T1000 (cell line): ENCODE data around the gene CAPN3.

Experiments used
- DNase-seq: peaks from one replicate; lab custom pipeline; 2025; ENCODE audit warnings: mixed read lengths; lab: John Stamatoyannopoulos, UW

Gene CAPN3

DNA sequence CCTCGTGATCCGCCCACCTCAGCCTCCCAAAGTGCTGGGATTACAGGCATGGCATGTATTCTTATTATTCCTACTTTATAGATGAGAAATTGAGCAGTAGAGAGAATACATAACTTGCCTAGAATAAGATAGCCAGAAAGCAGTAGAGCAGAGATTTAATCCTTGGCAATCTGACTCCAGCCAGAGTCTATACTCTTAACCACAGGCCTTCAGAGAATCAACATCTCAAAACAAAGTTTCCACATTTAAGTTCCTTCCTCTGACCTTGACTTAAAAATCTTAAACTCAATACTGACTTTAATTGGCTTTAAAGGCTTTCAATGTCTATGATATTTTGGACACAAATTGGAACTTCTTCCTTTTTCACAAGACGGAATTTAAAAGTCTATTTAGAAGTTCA, 94.5 kb downstream of the CAPN3 start:
- DNase-seq, result no peak

DNA sequence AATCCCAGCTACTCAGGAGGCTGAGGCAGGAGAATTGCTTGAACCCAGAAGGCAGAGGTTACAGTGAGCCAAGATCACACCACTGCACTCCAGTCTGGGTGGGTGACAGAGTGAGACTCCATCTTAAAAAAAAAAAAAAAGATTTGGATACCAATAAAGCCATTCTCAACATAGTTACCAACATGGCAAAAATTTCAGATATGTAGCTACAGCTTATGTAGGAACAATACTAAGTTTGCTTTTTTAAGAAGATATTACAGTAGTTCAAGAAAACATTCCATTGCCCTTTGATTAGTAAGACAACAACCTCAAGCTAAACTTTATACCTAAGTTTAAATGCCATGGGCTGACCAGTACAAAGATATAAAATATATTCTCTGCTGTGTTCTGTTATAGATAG, 97.2 kb downstream of the CAPN3 start:
- no peak for DNase-seq

DNA sequence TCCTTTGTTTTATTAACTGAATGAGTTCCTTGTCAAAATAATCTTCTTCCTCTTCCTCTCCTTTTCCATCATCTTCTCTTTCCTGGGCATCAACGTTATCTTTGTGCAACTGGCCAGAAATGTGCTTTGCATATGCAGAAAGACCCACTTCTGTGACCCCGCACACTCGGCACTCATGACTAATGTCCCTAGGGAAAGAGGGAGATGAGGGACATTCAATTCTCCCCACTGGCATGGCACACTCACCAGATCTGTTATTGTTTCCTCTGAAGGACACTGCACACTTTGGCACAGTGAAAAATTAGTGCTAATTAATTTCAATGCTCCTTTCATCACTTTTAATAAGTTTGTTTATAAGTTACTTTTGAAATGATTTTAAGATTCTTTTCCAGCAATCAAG, 97.7 kb downstream of the CAPN3 start:
- DNase-seq, result no peak

- no peak for DNase-seq
Observed at GRCh38 chr15:42457445-42458442, 98.4 kb downstream of the CAPN3 start.

GRCh38 chr15:42461261-42461660, 102.0 kb downstream of the CAPN3 start:
- DNase-seq, result no peak
